NCI-H128 (cell line): ENCODE measurements around the gene ENTHD1.
"Not testable (repeated sequence)": the region's sequence is repeated elsewhere in the genome, so short reads cannot be mapped to it uniquely, and the experiment has no call there.

ENCODE experiments used
- DNase-seq: peaks from one replicate; lab custom pipeline; 2025; ENCODE audit not compliant: unreplicated experiment; lab: John Stamatoyannopoulos, UW

ENTHD1 gene

DNA sequence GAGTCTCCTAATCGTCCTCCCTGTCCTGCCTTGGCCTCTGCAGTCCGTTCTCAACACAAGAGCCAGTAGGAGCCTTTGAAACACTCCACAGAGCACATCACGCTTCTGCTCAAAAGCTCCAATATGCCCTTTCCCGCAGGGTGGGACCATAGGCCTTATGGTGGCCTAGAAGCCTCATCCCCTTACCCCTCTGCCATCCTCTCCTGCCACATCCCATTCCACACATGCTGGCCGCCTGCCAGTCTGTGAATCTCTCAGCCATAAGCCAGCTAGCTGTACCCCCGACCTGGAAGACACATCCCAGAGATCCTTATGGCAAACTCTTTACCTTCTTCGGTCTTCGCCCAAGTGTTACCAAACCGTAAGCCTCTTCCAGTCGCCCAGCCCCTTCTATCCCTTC, 157.8 kb downstream of the ENTHD1 start:
- no peak for DNase-seq

- no peak for DNase-seq
Measured at GRCh38 chr22:39734866-39735265, 158.7 kb downstream of the ENTHD1 start.

DNA sequence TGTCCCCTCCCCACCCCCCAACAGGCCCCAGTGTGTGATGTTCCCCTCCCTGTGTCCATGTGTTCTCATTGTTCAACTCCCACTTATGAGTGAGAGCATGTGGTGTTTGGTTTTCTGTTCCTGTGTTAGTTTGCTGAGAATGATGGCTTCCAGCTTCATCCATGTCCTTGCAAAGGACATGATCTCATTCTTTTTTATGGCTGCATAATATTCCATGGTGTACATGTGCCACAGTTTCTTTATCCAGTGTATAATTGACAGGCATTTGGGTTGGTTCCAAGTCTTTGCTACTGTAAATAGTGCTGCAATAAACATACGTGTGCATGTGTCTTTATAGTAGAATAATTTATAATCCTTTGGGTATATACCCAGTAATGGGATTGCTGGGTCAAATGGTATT, 159.5 kb downstream of the ENTHD1 start:
- DNase-seq: not testable (repeated sequence)

- DNase-seq: no peak
Measured at GRCh38 chr22:39733191-39733590, 160.4 kb downstream of the ENTHD1 start.

GRCh38 chr22:39732625-39733024, 160.9 kb downstream of the ENTHD1 start:
- DNase-seq: no peak

DNA sequence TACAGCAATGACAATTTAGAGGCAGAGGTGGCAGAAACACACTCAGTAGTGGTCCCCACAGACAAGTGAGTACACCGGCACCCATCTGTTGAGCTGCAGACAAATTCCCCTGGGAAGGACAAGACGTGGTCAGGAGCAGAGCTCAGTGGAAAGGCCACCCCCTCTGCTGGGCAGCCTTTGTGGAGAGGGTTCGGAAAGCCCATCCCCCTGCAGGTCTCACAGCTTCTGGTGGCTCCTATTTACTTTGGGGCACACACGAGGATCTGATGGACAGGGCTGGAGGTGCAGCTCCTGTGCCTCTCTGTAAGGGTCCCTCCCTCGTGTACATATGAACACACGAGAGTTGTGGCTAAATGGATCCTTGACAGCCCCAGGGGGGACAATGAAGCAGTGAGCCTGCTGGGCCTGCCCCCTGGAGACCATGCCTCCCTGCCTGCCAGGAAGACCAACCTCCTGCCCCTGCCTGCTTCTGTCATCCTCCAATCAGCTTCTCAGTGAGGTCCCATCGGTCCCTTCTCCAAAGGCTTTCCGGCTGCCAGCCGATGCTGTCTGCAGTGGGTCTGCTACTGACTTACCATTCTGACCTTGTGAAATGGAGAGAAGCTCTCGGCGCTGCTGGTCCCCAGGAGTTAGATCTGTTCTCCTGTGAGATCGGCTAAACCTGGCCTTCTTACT, 161.5 kb downstream of the ENTHD1 start:
- no peak for DNase-seq

GRCh38 chr22:39731481-39731880, 162.1 kb downstream of the ENTHD1 start:
- DNase-seq: no peak

DNA sequence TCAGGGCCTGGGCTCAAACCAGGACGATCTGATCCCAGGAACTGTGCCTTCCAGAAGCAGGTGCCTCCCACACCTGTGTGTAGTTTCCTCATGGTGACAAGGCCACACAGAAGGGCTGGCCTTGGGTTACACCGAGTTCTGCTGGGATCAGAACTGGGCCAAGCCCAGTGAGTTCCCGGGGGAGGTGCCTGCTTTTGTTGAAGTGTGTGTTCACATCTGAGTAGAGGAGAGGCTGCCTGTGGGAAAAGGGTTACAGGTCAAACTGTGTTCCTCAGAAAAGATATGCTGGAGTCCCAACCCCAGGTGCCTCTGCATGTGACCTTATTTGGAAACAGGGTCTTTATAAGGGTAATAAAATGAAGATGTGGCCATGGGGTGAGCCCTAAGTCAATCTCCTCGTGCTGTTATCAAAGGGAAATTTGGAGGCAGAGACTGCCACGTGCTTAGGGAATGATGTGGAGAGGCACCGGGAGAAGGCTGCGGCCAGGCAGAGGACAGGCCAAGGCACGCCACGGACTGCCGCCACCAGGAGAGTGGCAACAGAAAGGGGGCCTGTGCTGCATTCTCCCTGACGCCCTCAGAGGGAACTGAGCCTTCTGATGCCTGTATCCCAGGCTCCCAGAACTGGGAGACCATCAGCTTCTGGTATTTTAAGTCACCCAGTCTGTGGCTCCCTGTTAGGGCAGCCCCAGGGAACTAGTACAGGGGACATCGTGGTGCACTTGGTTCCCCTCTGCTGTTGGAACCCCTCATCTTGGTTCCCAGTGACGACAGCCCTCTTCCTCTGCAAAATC, 164.2 kb downstream of the ENTHD1 start:
- no peak for DNase-seq

- DNase-seq: no peak
Measured at GRCh38 chr22:39728236-39728860, 165.2 kb downstream of the ENTHD1 start.

DNA sequence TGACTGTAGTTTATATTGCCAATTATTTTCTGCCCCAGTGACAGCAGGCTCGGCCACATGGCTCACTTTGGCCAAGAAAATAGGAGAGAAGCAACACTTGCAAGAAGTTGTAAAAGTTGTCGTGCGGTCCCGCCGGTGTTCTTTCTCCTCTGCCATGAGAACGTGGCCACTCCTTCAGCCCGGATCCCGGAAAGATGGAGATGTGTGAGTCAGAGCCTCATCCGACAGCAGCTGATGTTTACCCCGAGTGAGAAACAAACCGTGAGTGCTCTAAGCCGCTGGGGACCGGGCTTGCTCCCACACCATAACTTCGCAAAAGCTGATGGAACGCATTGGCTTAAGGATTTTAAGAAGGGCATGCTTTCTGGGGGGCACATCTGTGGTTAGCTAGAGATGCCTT, 166.0 kb downstream of the ENTHD1 start:
- no peak for DNase-seq

- DNase-seq: no peak
Measured at GRCh38 chr22:39725351-39726035, 168.1 kb downstream of the ENTHD1 start.

DNA sequence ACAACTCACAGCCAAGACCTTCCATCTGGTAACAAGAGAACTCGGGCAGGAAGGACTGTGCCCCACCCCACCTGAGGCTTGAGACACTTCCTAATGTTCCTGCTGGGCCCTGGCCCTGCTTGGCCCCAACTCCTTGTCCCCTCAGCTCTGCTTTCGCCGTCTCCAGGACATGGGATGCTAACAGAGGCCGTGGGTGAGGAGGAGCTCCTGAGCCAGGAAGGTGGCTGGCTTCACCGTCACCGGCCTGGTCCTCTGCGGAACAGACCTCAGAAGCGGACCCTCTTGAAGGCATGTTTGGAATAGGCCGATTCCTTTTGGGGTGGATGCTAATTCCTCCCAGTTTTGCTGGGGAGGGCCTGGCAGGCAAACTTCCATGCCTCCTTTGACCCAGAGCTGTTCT, 168.7 kb downstream of the ENTHD1 start:
- DNase-seq: no peak

GRCh38 chr22:39724390-39724789, 169.2 kb downstream of the ENTHD1 start:
- no peak for DNase-seq

DNA sequence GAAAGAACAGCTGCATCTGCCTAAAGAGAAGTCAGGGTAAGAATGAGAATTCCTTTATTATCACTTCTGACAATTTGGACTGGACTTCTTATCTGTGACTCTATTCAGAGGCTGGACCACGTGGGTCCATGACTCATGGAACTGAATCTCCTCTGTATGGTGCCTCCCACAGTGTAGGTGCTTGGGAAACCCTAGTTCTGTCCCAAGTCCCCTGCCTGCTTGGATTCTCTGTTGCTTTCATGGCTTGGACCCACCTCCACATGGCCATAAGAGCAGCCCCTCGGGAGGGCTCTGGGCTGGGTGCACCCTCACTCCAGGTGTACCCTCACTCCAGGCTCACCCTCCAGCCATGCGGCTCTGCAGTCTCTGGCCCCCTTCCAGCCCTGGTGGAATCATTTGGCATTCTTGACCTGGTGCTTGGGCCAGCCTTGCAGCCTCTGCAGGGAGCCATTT, 169.6 kb downstream of the ENTHD1 start:
- DNase-seq: no peak

GRCh38 chr22:39723463-39723862, 170.1 kb downstream of the ENTHD1 start:
- no peak for DNase-seq

DNA sequence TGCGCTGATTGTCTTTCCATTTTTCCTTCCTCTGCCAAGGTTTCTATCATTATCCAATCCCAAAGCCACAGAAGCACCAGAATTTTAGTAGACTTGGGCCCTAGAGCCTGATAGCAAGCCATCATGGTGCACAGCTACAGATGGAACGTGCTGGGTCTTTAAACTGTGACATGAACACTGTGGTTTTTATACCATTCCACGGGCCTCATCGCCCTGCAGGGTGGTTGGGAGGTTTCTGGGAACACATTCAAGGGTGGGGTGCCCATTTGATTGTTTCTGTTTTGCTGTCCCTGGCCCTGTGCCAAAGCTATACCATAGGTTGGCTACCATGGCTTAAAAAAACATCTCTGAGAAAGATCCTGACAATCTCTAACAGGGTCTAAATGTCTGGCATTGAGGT, 171.1 kb downstream of the ENTHD1 start:
- DNase-seq: no peak

DNA sequence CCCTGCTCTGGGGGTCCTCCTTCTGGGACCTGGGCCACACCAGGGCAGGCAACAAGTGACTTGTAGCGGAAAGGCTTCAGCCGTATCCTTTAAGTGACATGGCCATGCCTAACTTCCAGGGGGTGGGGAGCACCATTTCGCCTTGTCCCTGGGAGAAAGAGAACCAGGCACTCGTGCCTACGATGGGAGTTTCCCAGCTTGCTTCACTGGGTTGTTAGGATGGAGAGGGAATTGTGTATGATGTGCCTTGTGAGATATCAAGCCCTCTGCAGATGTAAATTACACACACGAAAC, 171.6 kb downstream of the ENTHD1 start:
- DNase-seq: no peak

- no peak for DNase-seq
Measured at GRCh38 chr22:39721206-39722031, 172.1 kb downstream of the ENTHD1 start.

DNA sequence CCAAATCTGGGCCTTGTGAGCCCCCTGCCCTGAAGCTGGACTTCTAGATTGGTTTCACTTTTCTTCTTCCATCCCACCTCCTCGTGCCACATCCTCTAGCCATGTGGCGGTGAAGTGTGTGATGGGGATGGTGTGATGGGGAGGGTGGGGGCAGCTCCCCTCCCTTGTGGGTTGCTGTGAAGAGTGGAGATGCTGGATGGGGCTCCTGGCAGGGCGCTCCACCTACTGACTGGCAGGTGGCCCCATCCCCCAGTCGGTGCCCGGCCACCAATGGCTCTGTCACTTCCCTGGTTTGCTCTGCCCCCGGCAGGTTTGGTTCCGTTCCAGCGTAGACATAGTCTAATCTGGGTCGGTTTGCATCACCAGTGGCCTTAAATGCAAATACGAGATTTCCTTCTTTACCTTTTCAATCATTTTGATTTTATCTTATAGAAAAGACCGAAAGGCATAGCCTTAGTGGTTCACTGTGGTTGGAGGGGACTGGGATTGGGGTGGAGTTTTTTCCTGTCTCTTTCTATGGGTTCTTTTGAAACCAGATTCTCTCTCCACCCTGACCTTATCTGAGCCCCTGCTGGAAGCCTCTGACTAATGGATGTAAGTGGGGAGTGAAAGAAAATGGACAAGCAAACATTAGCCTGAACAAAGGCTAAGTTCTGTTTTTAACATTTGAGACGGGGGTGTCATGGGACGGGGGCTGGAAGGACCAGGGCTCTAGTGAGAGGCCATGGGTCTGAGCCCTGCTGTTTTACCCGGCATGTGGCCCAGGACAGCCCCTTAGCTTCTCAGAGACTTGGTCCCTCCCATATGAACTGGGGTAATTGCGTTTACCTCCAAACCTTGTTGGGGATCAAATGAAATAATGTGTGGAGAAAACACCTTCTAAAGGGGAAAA, 173.8 kb downstream of the ENTHD1 start:
- no peak for DNase-seq

GRCh38 chr22:39718921-39719475, 174.6 kb downstream of the ENTHD1 start:
- DNase-seq: no peak
